H9 (cell line): Measurements from ENCODE around the gene FGFBP2. TPM values are rescaled to one million over a fixed set of nuclear protein-coding genes. Genes with fewer than 3 reads are reported as not detected.
A peak's percentile ranks its signal among the peaks of the same experiment; 100 is the strongest.

ENCODE experiments used
- DNase-seq: peaks from one replicate; pipeline ENCODE4 v3.0.0-alpha.2; 2017
- H2AFZ ChIP-seq: one replicate; pipeline ENCODE4 v1.6.1; 2013; ENCODE audit warnings: mild to moderate bottlenecking, low read length, control low read depth, moderate library complexity
- H2AK5ac ChIP-seq: 2 replicates; pipeline ENCODE4 v1.6.1; 2013; ENCODE audit warnings: low read length, control low read depth, mixed read lengths; ENCODE audit not compliant: insufficient read length
- H2BK120ac ChIP-seq: one replicate; pipeline ENCODE4 v1.6.1; 2013; ENCODE audit warnings: low read depth, mild to moderate bottlenecking, low read length, control low read depth, inconsistent platforms; ENCODE audit not compliant: poor library complexity, severe bottlenecking
- H2BK12ac ChIP-seq: 2 replicates; pipeline ENCODE4 v1.6.1; 2013; ENCODE audit warnings: low read length, control low read depth, mixed read lengths, low read depth; ENCODE audit not compliant: insufficient read length
- H2BK15ac ChIP-seq: 2 replicates; pipeline ENCODE4 v1.6.1; 2013; ENCODE audit warnings: low read depth, low read length, control low read depth
- H2BK20ac ChIP-seq: one replicate; pipeline ENCODE4 v1.6.1; 2013; ENCODE audit warnings: low read depth, mild to moderate bottlenecking, low read length, control low read depth, inconsistent platforms; ENCODE audit not compliant: poor library complexity, severe bottlenecking
- H2BK5ac ChIP-seq: 2 replicates; pipeline ENCODE4 v1.6.1; 2013; ENCODE audit warnings: low read length, control low read depth, mixed read lengths; ENCODE audit not compliant: insufficient read length
- H3K14ac ChIP-seq: 2 replicates; pipeline ENCODE4 v1.6.1; 2013; ENCODE audit warnings: low read length, control low read depth; ENCODE audit not compliant: insufficient read depth
- H3K18ac ChIP-seq: 2 replicates; pipeline ENCODE4 v1.6.1; 2013; ENCODE audit warnings: low read depth, mild to moderate bottlenecking, mixed read lengths, low read length, control low read depth; ENCODE audit not compliant: insufficient read length
- H3K23ac ChIP-seq: 2 replicates; pipeline ENCODE4 v1.6.1; 2013; ENCODE audit warnings: low read length, control low read depth, mixed read lengths, low read depth; ENCODE audit not compliant: insufficient read length
- H3K23me2 ChIP-seq: 2 replicates; pipeline ENCODE4 v1.6.1; 2013; ENCODE audit warnings: low read depth, mild to moderate bottlenecking, mixed read lengths, low read length, control low read depth; ENCODE audit not compliant: insufficient read length, poor library complexity, severe bottlenecking
- H3K27ac ChIP-seq: 2 replicates; pipeline ENCODE4 v1.5.1; 2013; ENCODE audit warnings: low read length, control low read depth, mixed read lengths, low read depth; ENCODE audit not compliant: insufficient read length
- H3K27me3 ChIP-seq: 2 replicates; pipeline ENCODE4 v1.6.1; 2013; ENCODE audit warnings: low read length, control low read depth, inconsistent platforms; ENCODE audit not compliant: insufficient read depth
- H3K4ac ChIP-seq: 2 replicates; pipeline ENCODE4 v1.6.1; 2013; ENCODE audit warnings: low read depth, mild to moderate bottlenecking, control low read depth, inconsistent platforms, low read length, moderate library complexity
- H3K4me1 ChIP-seq: 2 replicates; pipeline ENCODE4 v1.6.1; 2013; ENCODE audit warnings: low read length, control low read depth, inconsistent platforms; ENCODE audit not compliant: insufficient read depth
- H3K4me2 ChIP-seq: 2 replicates; pipeline ENCODE4 v1.6.1; 2013; ENCODE audit warnings: low read length, control low read depth, mixed read lengths; ENCODE audit not compliant: insufficient read length, insufficient read depth
- H3K56ac ChIP-seq: 2 replicates; pipeline ENCODE4 v1.6.1; 2013; ENCODE audit warnings: low read depth, mild to moderate bottlenecking, mixed read lengths, low read length, control low read depth; ENCODE audit not compliant: insufficient read length
- H3K79me1 ChIP-seq: 2 replicates; pipeline ENCODE4 v1.6.1; 2013; ENCODE audit warnings: low read depth, mild to moderate bottlenecking, moderate library complexity, low read length, control low read depth, inconsistent platforms; ENCODE audit not compliant: insufficient read depth, poor library complexity, severe bottlenecking
- H3K79me2 ChIP-seq: 2 replicates; pipeline ENCODE4 v1.6.1; 2013; ENCODE audit warnings: low read length, control low read depth, inconsistent platforms; ENCODE audit not compliant: insufficient read depth
- H3K9ac ChIP-seq: 2 replicates; pipeline ENCODE4 v1.6.1; 2013; ENCODE audit warnings: low read length, control low read depth, mixed read lengths; ENCODE audit not compliant: insufficient read length; ENCODE audit errors: extremely low read depth
- H3K9me3 ChIP-seq: one replicate; pipeline ENCODE4 v1.6.1; 2013; ENCODE audit warnings: low read depth, low read length, inconsistent platforms; ENCODE audit not compliant: control insufficient read depth
- H3T11ph ChIP-seq: one replicate; pipeline ENCODE4 v1.6.1; 2013; ENCODE audit warnings: mild to moderate bottlenecking, low read length, control low read depth, inconsistent platforms
- H4K20me1 ChIP-seq: one replicate; pipeline ENCODE4 v1.6.1; 2013; ENCODE audit not compliant: control insufficient read depth, insufficient read length, insufficient read depth
- H4K5ac ChIP-seq: 2 replicates; pipeline ENCODE4 v1.6.1; 2013; ENCODE audit warnings: low read depth, mild to moderate bottlenecking, mixed read lengths, low read length, control low read depth; ENCODE audit not compliant: insufficient read length
- H4K8ac ChIP-seq: replicated peaks from 2 replicates; pipeline ENCODE4 v1.6.1; 2013; ENCODE audit warnings: low read length, control low read depth, mixed read lengths, low read depth; ENCODE audit not compliant: insufficient read length
- H4K91ac ChIP-seq: 2 replicates; pipeline ENCODE4 v1.6.1; 2013; ENCODE audit warnings: low read depth, mild to moderate bottlenecking, moderate library complexity, mixed read lengths, low read length, control low read depth; ENCODE audit not compliant: insufficient read length
- H3K27ac Mint-ChIP-seq, 3 experiments: 2 replicates in 2 of 3; 3 replicates in 1 of 3; pipeline ENCODE4 v1.8.0; 2020 to 2021; ENCODE audit warnings: mixed read lengths in 3 of 3, mild to moderate bottlenecking in 1 of 3, moderate library complexity in 1 of 3
- H3K27me3 Mint-ChIP-seq: 2 replicates; pipeline ENCODE4 v1.8.0; 2021; ENCODE audit warnings: low read depth, mild to moderate bottlenecking, moderate library complexity, mixed read lengths
- H3K36me3 Mint-ChIP-seq, 3 experiments: 2 replicates in 2 of 3; 3 replicates in 1 of 3; pipeline ENCODE4 v1.8.0; 2020 to 2021; ENCODE audit warnings: low read depth in 3 of 3, mixed read lengths in 3 of 3; ENCODE audit not compliant: insufficient read depth in 1 of 3
- H3K4me1 Mint-ChIP-seq, 2 experiments: 2 replicates each; pipeline ENCODE4 v1.8.0; 2020; ENCODE audit warnings: mixed read lengths in 2 of 2
- H3K4me3 Mint-ChIP-seq, 2 experiments: 2 replicates in 1 of 2; 3 replicates in 1 of 2; pipeline ENCODE4 v1.8.0; 2020 to 2021; ENCODE audit warnings: mild to moderate bottlenecking in 2 of 2, mixed read lengths in 2 of 2, moderate library complexity in 1 of 2
- H3K9me3 Mint-ChIP-seq, 2 experiments: 2 replicates in 1 of 2; 3 replicates in 1 of 2; pipeline ENCODE4 v1.8.0; 2020; ENCODE audit warnings: mild to moderate bottlenecking in 2 of 2, mixed read lengths in 2 of 2, moderate library complexity in 1 of 2
- WGBS: extraction: QIAGEN DNeasy Blood & Tissue Kit; methylation state at CpG from one replicate; pipeline ENCODE4 v1.1.7; 2013; ENCODE audit warnings: missing lambda C conversion rate, low lambda C conversion rate, mixed read lengths; ENCODE audit not compliant: insufficient read length; ENCODE audit errors: extremely low coverage; 5-methylcytosine and 5-hydroxymethylcytosine counted together
- total RNA-seq: library from RNA; stranded (reverse); gene quantifications from 2 replicates; pipeline ENCODE4 v1.2.1, GENCODE V29; 2021
- TF ChIP-seq, protein P1 (sequence below): fragments of 200-600 bp; sonication (generic); conservative IDR thresholded peaks from 3 replicates; pipeline ENCODE4 v1.8.0; 2021; ENCODE audit warnings: antibody characterized with exemption, mild to moderate bottlenecking

The FGFBP2 gene
- total RNA-seq, 1 experiment from 2014 or later = not detected

DNA sequence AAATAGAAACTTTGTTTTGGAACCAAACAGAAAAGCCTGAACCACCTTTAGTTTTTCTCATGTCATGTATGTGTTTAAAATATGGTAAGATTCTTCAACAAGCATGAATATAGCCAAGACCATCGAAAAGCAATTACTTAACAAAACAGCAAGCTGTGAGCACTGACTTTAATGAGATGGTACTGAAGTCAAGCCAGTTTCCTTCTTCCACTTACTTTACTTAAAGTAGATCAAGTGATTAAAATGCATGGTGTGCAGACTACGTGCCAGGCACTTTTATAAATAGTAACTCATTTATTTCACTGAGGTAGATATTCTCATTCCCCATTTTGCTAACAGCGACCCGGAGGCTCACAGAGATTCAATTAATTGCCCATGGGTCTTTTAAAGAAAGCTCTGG lies 46.2 kb upstream of the FGFBP2 start:
- no peaks in the 10 kb centered on the region for H3K27me3 Mint-ChIP-seq
- H3K36me3 Mint-ChIP-seq = peaks cover 19 to 83% (median 50%) of the 10 kb centered on the region in 3 experiments

More for the DNA sequence above, 46.2 kb upstream of the FGFBP2 start:
- no peak overlapping the region for H3K14ac ChIP-seq
- peaks cover 6 to 7% of the 10 kb centered on the region in 2 experiments for H3K4me1 Mint-ChIP-seq
- H3T11ph ChIP-seq = no peak overlapping the region
- no peaks in the 10 kb centered on the region for H3K9me3 Mint-ChIP-seq
- H2BK12ac ChIP-seq = no peak overlapping the region
- H3K9me3 ChIP-seq = no peaks in the 10 kb centered on the region
- no peak overlapping the region for H3K4ac ChIP-seq
- H2BK15ac ChIP-seq = no peak overlapping the region
- peak overlapping the region in 1 of 3 experiments; percentile 55; a peak in 2 of 7 replicates for H3K27ac Mint-ChIP-seq
- H3K4me2 ChIP-seq = no peak overlapping the region
- DNase-seq = no peak
- H3K56ac ChIP-seq = no peak overlapping the region
- no CpG with 5 or more reads among the region's 4 CpGs for WGBS
- H4K20me1 ChIP-seq = no peaks in the 10 kb centered on the region
- H3K79me1 ChIP-seq = no peaks in the 10 kb centered on the region
- H3K27me3 ChIP-seq = no peaks in the 10 kb centered on the region
- no peak overlapping the region for H2BK120ac ChIP-seq
- no peak overlapping the region for H3K9ac ChIP-seq
- no peak overlapping the region for H4K5ac ChIP-seq
- no peak overlapping the region for H2BK20ac ChIP-seq
- no peak overlapping the region for H3K18ac ChIP-seq
- H3K79me2 ChIP-seq = no peaks in the 10 kb centered on the region
- no peak overlapping the region for H3K27ac ChIP-seq
- no peaks in the 10 kb centered on the region for H3K4me1 ChIP-seq
- H2BK5ac ChIP-seq = no peak overlapping the region
- no peak overlapping the region for H2AFZ ChIP-seq
- no peak overlapping the region for H4K91ac ChIP-seq
- no peaks in the 10 kb centered on the region for H3K23me2 ChIP-seq
- H2AK5ac ChIP-seq = no peak overlapping the region
- H4K8ac ChIP-seq = no peak overlapping the region
- H3K4me3 Mint-ChIP-seq = no peak overlapping the region
- TF ChIP-seq, protein P1, sequence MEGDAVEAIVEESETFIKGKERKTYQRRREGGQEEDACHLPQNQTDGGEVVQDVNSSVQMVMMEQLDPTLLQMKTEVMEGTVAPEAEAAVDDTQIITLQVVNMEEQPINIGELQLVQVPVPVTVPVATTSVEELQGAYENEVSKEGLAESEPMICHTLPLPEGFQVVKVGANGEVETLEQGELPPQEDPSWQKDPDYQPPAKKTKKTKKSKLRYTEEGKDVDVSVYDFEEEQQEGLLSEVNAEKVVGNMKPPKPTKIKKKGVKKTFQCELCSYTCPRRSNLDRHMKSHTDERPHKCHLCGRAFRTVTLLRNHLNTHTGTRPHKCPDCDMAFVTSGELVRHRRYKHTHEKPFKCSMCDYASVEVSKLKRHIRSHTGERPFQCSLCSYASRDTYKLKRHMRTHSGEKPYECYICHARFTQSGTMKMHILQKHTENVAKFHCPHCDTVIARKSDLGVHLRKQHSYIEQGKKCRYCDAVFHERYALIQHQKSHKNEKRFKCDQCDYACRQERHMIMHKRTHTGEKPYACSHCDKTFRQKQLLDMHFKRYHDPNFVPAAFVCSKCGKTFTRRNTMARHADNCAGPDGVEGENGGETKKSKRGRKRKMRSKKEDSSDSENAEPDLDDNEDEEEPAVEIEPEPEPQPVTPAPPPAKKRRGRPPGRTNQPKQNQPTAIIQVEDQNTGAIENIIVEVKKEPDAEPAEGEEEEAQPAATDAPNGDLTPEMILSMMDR = no peak
- H3K23ac ChIP-seq = no peak overlapping the region
